Motor neuron (in vitro differentiated cells): ENCODE measurements around the gene CBY2. TPM values are rescaled to one million over a fixed set of nuclear protein-coding genes. Genes with fewer than 3 reads are reported as not detected.

Experiments used
- ATAC-seq, 8 experiments: fragments of 200-7000 bp; cut with Tn5 transposase; replicated peaks in 6 of 8; 2 replicates each; pipeline ENCODE4 v1.8.0; 2021; ENCODE audit warnings: mild to moderate bottlenecking in 8 of 8, moderate library complexity in 8 of 8
- H3K27ac ChIP-seq, 2 donors: fragments of 250-450 bp; sonication (Bioruptor Pico); 2 replicates each; pipeline ENCODE4 v1.9.0; 2021; ENCODE audit warnings: antibody characterized with exemption in 2 of 2, mild to moderate bottlenecking in 2 of 2, moderate library complexity in 1 of 2
- H3K4me1 ChIP-seq, 2 donors: fragments of 250-450 bp; sonication (Bioruptor Pico); replicated peaks in 1 of 2; 2 replicates each; pipeline ENCODE4 v1.6.1; 2021; ENCODE audit warnings: antibody characterized with exemption in 2 of 2, mild to moderate bottlenecking in 2 of 2, moderate library complexity in 1 of 2
- H3K4me3 ChIP-seq, 5 donors: fragments of 250-450 bp; sonication (Bioruptor Pico); 2 replicates each; pipeline ENCODE4 v1.9.0; 2021; ENCODE audit warnings: antibody characterized with exemption in 5 of 5, mild to moderate bottlenecking in 5 of 5, moderate library complexity in 4 of 5
- WGBS, 10 experiments: fragments of 450-650 bp; shearing (Covaris generic); methylation state at CpG; one replicate each; pipeline ENCODE4 v1.0.0; 2022; 5-methylcytosine and 5-hydroxymethylcytosine counted together
- in situ Hi-C, 9 experiments: fragments of 400-800 bp; cut with MboI; loops; one replicate each; pipeline ENCODE4 v1.15.0; 2021; ENCODE audit warnings: low sequenced_read_pairs in 9 of 9, low pct_unique_long_range_greater_than_20kb in 2 of 9; ENCODE audit not compliant: unreplicated experiment in 9 of 9
- total RNA-seq, 8 experiments: library from RNA; unstranded; fragments of 300-600 nt; gene quantifications; 2 replicates each; pipeline versions ENCODE4 v1.2.3 to v1.2.4, GENCODE V29; 2022

The CBY2 gene
- total RNA-seq, 8 experiments from 2014 or later, result 0.18 to 0.52 (median 0.49) TPM; not detected in 5

DNA sequence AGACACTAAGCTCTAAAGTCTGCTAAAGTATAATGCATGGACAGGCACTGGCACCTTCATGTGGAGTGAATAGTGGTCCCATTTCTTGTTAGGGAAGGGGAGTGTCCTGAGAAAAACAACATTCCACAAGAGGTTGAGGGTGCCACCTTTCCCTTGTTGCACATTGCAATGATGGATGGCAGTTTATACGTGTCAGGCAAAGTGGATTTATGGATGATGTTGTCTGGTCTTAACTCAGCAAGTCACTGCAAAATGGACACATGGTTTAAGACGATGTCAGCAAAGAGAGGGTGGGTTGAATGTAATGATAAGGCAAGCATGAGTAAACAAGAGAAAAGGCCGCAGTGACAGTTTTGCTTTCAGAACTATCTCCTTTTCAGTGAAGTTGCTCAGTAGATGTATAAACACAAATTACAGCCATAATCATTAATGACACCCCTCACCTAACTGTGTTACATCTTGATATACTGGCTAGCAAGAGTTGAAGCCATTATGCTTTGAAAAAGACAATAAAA is 19.6 kb upstream of the CBY2 start:
- H3K4me1 ChIP-seq, result peaks cover 6 to 45% of the 10 kb centered on the region in 2 donors
- in situ Hi-C loops, result no loop called here
- WGBS, 10 experiments, result 14 to 89% (median 52%) methylated on average over 1 to 3 of the region's 3 CpGs; no CpG with 5 or more reads in 1 of the 10 experiments
- H3K27ac ChIP-seq, result no peak overlapping the region
- H3K4me3 ChIP-seq, result no peak overlapping the region
- ATAC-seq, result peak in 4 of 8 experiments; percentile 2 to 21 (median 15)

DNA sequence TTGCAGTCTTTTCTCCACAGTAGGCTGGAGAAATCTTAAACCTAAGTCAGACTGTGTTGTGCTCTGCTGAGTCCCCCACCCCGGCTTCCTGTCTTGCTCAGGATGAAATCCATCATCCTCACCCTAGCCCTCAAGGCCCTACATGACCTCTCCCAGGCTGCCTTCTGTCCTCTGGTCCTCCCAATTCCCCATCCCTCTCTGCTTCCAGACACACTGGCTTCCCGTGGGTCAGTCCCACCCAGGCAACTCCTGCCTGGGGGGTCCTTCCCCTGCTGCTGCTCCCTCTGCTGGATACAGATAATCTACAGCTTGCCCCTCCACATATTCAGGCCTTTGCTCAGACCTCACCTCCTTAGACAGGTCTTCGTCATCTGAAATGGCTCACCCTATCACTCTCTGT is 18.4 kb upstream of the CBY2 start:
- Histone ChIP-seq H3K27ac (no peak overlapping the region), H3K4me3 (no peak overlapping the region), H3K4me1 (peaks cover 6 to 45% of the 10 kb centered on the region in 2 donors)
- WGBS, 10 experiments, result 0 to 100% (median 54%) methylated on average over 1 to 3 of the region's 3 CpGs
- ATAC-seq, result peak in 2 of 8 experiments; percentile 18 to 29
- in situ Hi-C loops, result no loop called here

DNA sequence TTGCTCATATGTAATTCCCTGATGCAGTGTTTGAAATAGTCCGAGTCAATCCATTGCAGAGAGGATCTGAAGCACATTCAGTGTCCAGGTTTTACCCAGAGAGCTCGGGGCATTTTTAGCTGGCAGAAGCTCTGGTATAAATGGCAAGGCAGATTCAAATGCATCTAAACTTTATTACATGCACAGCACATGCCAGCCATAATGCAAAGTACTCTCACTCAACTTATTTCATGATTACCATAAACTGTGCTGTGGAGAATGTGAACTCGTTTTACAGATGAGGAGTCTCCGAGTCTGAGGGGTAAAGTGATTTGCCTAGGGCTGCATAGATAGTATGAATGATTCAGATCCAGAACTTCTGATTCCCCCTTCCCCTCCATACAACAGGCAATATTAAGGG is 13.5 kb upstream of the CBY2 start:
- in situ Hi-C loops, result no loop called here
- WGBS, 10 experiments, result 0 to 100% (median 82%) methylated on average over 1 to 4 of the region's 4 CpGs
- Histone ChIP-seq H3K4me3 (no peak overlapping the region), H3K27ac (no peak overlapping the region), H3K4me1 (peaks cover 0 to 6% of the 10 kb centered on the region in 2 donors)
- peak in 1 of 8 experiments; percentile 71 for ATAC-seq

DNA sequence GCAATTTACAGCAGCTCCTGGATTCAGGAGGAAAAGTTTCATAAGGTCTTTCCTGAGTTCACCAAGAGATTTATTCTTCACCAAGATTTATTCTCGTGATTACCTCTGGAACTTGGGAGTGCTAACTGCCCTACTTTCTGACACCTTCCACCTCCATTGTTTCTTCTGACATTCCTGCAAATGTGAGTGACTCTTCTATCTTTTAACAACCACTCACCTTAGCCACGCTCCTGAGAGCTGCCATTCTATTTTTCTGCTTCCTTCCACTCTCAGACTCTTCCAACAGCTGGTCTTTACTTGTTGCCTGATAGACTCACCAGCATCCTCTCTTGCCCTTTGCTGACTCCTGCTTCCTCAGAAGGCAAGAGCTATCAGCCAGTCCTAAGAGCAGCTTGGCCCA is 11.5 kb upstream of the CBY2 start:
- no peak for ATAC-seq
- in situ Hi-C loops, result no loop called here
- Histone ChIP-seq H3K4me3 (no peak overlapping the region), H3K27ac (no peak overlapping the region), H3K4me1 (no peaks in the 10 kb centered on the region)
- WGBS, 10 experiments, result 0 to 89% (median 68%) methylated on average over 1 to 2 of the region's 2 CpGs; no CpG with 5 or more reads in 1 of the 10 experiments

DNA sequence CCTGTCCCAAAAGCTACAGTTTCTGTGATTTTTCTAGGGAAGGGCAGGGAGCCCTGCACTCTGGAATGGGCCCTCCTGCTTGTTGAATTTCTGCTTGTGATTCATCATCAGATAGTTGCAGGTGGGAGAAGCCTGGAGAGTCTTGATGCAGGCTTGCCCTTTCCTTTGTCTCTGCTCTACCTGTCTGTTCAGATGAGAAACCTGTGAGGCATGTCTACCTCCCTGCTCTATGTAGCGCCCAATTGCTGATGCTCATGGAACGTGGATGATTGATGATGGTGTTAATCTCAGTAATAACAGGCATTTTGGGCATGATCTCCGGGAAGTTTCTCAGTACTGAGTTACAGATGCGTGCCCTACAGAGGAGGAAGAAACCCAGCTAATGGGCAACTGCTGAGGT is 10.9 kb upstream of the CBY2 start:
- H3K4me1 ChIP-seq, result no peaks in the 10 kb centered on the region
- peak in 1 of 8 experiments; percentile 38 for ATAC-seq
- WGBS, 10 experiments, result 10 to 88% (median 54%) methylated on average over 1 to 4 of the region's 4 CpGs; no CpG with 5 or more reads in 2 of the 10 experiments
- H3K4me3 ChIP-seq, result no peak overlapping the region
- no peak overlapping the region for H3K27ac ChIP-seq
- in situ Hi-C loops, result no loop called here

DNA sequence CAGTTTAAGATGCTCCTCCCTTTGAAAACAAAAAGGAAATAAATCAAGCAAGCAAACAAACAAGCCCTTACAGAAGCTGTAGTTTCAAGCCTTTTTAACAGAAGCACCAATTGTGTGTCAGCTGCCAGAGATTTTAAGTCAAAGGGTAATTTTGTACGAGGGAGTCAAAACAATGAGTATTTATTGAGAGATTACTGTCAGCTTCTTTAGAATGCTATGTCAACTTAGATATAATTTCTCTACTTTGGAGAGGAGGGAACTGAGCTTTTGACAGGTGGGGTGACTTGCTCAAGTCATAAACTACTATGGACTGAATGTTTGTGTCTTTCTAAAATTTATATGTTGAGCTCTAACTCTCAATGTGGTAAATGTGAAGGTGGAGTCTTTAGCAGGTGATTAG is 10.5 kb upstream of the CBY2 start:
- Histone ChIP-seq H3K27ac (no peak overlapping the region), H3K4me1 (no peaks in the 10 kb centered on the region), H3K4me3 (no peak overlapping the region)
- in situ Hi-C loops, result no loop called here
- 0 to 82% (median 9%) methylated on average over 1 of the region's 1 CpG; no CpG with 5 or more reads in 5 of the 10 experiments for WGBS, 10 experiments
- no peak for ATAC-seq

DNA sequence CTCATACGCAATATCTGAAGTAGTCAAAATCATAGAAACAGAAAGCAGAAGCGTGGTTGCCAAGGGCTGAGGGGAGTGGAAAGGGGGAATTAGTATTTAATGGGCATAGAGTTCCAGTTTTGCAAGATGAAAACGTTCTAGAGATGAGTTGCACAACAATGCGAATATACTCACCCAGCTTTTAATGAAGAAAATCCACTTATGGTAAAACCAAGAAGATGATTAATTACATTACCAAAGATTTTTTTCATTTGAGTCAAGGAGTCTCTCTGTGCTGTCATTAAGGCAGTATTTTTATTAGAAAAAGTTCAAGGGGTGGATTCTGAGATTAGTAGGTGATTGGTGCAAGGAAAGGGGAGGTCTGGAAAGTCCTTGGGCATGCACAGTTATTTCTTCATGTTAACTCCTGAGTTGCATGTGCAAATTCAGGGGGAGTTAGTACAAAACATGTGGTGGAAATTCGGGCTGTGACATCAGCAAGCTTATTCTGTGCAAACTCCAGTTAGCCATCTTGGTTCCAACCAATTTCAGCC is 6.9 kb upstream of the CBY2 start:
- ATAC-seq, result peak in 3 of 8 experiments; percentile 46 to 95 (median 81)
- 25 to 90% (median 53%) methylated on average over 1 to 5 of the region's 5 CpGs; no CpG with 5 or more reads in 1 of the 10 experiments for WGBS, 10 experiments
- H3K4me1 ChIP-seq, result no peaks in the 10 kb centered on the region
- H3K27ac ChIP-seq, result no peak overlapping the region
- in situ Hi-C loops, result no loop called here
- no peak overlapping the region for H3K4me3 ChIP-seq

DNA sequence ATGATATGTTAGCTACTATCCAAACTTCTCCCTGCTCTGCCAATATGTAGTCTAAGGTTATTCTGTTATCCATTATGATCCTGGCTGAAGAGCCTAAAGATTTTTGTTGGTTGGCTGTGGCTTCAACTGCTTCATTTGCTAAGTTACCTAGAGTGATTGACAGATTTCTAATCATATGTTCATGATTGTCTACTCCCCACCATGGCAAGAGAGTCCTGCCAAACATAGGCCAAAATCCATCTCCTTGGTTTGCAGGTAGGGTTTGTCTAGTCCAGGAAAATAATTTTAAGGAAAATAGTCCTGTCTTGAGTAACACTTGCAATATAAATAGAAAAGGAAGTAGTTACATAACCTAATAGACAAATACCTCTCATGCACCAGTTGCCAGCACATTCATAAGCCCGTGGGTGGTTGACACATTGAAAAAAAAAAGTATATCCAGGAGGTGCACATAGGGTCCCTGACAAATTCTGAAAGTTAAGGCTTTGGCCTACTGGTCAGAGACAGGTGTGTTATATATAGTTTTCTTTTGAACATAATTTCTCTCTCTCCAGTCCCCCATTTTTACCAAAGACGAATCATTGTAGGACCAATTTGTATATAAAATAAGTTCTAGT is 5.4 kb upstream of the CBY2 start:
- Histone ChIP-seq H3K4me1 (no peaks in the 10 kb centered on the region), H3K4me3 (no peak overlapping the region), H3K27ac (no peak overlapping the region)
- ATAC-seq, result no peak
- in situ Hi-C loops, result no loop called here
- 36 to 95% (median 84%) methylated on average over 1 to 2 of the region's 2 CpGs; no CpG with 5 or more reads in 3 of the 10 experiments for WGBS, 10 experiments

DNA sequence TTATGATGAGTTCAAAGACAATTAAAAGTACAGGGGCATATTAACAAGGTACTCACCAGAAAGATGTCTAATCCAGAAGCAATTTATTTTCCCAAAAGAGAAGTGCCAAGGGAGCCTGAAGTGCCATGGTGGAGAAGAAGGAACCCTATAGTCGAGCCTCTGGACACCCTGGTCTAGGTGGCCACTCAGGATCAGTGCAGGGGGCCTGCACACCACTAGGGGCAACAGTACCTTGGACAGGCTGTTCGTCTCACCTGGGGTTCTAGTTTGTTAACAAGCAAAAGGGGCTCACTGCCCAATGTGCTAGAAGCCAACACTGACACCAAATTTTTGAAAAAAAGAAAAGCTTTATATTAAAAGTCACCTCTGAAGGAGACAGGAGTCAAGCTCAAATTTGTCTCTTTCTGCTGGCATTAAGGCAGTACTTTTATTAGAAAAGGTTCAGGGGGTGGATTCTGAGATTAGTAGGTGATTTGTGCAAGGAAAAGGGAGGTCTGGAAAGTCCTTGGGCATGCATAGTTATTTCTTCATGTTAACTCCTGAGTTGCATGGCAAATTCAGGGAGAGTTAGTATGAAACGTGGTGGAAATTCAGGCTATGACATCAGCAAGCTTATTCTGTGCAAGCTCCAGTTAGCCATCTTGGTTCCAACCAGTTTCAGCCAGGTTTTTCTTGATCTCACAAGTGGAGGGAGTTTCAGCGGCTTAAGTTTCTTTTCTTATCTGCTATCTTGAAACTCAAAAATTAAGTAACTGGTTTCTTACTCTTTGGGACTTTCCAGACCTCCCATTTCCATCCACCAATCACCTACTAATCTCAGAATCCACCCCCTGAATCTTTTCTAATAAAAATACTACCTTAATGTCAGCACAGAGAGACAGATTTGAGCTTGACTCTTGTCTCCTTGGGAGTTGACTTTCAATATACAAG is 884 bp upstream of the CBY2 start:
- Histone ChIP-seq H3K4me3 (no peak overlapping the region), H3K27ac (no peak overlapping the region), H3K4me1 (peaks cover 11 to 15% of the 10 kb centered on the region in 2 donors)
- WGBS, 10 experiments, result 40 to 100% (median 50%) methylated on average over 1 to 4 of the region's 4 CpGs; no CpG with 5 or more reads in 1 of the 10 experiments
- ATAC-seq, result no peak
- in situ Hi-C loops, result no loop called here

DNA sequence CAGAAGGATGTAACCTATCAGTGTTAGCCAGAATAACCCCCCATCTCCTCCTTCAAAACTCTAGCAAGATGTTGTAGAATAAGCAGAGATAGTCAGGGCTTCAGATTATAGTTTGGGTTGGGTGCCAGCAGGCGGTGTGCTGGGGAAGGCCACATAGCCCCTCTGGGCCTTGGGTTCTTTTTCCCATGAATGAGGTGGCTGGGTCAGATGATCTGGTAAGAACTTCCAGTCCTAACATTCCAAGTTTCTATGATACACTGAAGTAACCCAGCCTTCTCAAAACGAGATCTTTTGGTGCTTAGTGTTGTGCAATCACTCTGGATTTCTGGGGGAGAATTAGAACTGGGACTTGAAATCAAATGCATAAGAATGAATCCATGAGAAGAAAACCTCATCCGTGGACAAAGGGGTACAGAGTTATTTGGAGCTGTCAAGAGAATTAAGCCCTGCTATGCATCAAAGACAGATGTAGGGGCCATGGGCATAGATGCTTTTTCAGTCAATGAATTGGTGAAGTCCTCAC is 810 bp downstream of the CBY2 start:
- H3K4me1 ChIP-seq, result peaks cover 15 to 18% of the 10 kb centered on the region in 2 donors
- 0 to 87% (median 40%) methylated on average over 1 to 3 of the region's 3 CpGs; no CpG with 5 or more reads in 2 of the 10 experiments for WGBS, 10 experiments
- H3K27ac ChIP-seq, result no peak overlapping the region
- no peak for ATAC-seq
- no peak overlapping the region for H3K4me3 ChIP-seq
- in situ Hi-C loops, result no loop called here

DNA sequence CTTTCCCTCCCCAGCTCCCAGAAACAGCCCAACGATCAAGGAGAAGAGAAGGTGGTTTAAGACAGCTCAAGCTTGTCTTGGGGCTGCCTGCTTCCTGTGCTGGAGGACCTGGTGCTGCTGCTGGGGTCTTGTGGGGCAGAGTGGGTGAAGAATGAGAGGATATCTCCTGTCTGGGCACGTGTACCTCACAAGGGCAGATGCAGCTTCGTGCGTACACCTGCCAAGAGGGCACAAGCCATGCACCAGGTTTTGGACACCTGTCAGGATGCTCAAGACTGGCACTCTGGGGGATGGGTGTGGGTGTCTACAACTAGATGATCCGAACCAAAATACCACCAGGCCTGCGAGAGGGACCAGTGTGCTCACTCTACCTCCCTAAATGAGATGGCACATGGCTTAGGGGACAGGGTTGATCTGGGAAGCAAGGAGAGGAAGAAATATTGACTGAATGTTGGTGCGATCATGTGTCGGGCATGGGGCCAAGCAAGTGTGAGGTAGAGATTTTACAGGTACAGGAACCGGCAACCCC is 2.2 kb downstream of the CBY2 start:
- 40 to 95% (median 72%) methylated on average over 1 to 6 of the region's 9 CpGs; no CpG with 5 or more reads in 4 of the 10 experiments for WGBS, 10 experiments
- in situ Hi-C loops, result no loop called here
- Histone ChIP-seq H3K4me1 (peaks cover 15 to 19% of the 10 kb centered on the region in 2 donors), H3K27ac (peak overlapping the region in 1 of 2 donors; percentile 8), H3K4me3 (no peak overlapping the region)
- no peak for ATAC-seq

DNA sequence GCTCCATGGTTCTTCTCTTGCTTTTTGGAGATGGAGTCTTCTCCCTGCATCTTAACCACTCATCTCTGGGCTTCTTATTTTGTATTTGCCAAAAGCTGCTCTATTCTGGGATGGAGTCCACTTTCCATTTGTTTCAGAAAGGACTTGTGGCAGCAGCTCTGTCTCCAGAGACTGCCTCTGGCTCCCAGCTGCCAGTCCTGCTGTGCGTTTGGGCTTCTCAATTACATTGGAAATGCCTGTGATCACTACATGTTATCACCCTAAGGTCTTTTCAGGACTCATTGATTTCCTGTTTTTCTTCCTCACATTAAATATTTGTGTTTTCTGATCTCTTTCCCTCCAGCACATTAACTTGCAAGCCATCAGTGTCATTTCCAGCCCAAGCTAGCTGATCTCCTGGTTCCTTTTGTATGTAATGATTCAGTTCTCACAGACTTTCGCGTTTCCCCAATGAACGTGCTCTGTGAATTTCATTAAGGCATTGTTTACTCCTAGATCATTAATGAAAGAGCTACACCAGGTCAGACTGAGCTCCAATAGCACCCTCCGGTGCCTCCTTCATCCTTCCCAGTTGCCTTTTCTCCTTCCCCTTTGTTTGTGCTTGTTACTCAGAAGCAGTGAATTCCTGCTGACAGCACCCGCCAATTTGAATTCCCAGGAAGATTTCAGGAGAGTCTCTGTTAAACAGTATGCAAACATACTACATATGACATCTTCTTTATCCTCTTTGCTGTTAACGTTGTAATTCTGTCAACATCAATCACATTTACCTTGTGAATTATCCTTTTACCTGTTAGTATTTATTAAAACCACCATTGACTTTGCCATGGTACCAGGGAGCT is 3.0 kb downstream of the CBY2 start:
- ATAC-seq, result peak in 5 of 8 experiments; percentile 82 to 91 (median 89)
- WGBS, 10 experiments, result 15 to 47% (median 23%) methylated on average over 1 to 7 of the region's 7 CpGs; no CpG with 5 or more reads in 1 of the 10 experiments
- H3K27ac ChIP-seq, result peak overlapping the region in 1 of 2 donors; percentile 8
- H3K4me1 ChIP-seq, result peaks cover 15 to 19% of the 10 kb centered on the region in 2 donors
- H3K4me3 ChIP-seq, result no peak overlapping the region
- in situ Hi-C loops, result no loop called here
